ENCODE data around the gene UTP3.
"Not testable (repeated sequence)": the region's sequence is repeated elsewhere in the genome, so short reads cannot be mapped to it uniquely, and the experiment has no call there.

UTP3 gene

DNA sequence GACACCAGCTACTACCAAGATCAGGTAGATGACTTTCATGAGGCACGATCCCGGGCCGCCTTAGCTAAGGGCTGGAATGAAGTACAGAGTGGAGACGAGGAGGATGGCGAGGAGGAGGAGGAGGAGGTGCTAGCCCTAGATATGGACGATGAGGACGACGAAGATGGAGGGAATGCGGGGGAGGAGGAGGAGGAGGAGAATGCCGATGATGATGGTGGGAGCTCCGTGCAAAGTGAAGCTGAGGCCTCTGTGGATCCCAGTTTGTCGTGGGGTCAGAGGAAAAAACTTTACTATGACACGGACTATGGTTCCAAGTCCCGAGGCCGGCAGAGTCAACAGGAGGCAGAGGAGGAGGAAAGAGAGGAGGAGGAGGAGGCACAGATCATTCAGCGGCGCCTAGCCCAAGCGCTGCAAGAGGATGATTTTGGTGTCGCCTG lies 481 bp downstream of the UTP3 start:
- no peak for DNase-seq (ENCODE audit: low read depth)
- TF ChIP-seq, protein P1, sequence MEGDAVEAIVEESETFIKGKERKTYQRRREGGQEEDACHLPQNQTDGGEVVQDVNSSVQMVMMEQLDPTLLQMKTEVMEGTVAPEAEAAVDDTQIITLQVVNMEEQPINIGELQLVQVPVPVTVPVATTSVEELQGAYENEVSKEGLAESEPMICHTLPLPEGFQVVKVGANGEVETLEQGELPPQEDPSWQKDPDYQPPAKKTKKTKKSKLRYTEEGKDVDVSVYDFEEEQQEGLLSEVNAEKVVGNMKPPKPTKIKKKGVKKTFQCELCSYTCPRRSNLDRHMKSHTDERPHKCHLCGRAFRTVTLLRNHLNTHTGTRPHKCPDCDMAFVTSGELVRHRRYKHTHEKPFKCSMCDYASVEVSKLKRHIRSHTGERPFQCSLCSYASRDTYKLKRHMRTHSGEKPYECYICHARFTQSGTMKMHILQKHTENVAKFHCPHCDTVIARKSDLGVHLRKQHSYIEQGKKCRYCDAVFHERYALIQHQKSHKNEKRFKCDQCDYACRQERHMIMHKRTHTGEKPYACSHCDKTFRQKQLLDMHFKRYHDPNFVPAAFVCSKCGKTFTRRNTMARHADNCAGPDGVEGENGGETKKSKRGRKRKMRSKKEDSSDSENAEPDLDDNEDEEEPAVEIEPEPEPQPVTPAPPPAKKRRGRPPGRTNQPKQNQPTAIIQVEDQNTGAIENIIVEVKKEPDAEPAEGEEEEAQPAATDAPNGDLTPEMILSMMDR (conservative IDR thresholded peaks at IDR 0.05; ENCODE audit: low read depth, low read length), result no peak
- peak overlapping the region; percentile 98 for H3K4me3 ChIP-seq (ENCODE audit: low read length)

DNA sequence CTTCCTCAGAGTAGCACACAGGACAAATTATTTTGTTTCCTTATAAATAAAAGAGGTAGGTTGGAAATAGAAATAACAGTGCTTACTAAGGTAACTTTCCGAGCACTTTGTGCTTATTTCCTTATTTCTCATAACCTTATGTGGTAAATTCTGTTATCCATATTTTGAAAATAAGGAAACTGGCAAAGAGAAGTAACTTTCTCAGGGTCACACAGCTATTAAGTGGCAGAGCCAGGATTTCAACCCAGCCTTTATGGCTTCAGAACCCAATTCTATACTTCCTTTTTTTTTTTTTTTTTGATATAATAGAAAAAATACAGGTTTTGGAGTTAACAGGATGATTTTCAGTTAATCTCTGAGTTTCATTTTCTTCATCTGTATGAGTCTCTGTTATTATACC lies 3.3 kb downstream of the UTP3 start:
- no peak for DNase-seq (ENCODE audit: low read depth)
- TF ChIP-seq, protein P1 (conservative IDR thresholded peaks at IDR 0.05; ENCODE audit: low read depth, low read length), result no peak
- H3K4me3 ChIP-seq (ENCODE audit: low read length), result no peak overlapping the region

DNA sequence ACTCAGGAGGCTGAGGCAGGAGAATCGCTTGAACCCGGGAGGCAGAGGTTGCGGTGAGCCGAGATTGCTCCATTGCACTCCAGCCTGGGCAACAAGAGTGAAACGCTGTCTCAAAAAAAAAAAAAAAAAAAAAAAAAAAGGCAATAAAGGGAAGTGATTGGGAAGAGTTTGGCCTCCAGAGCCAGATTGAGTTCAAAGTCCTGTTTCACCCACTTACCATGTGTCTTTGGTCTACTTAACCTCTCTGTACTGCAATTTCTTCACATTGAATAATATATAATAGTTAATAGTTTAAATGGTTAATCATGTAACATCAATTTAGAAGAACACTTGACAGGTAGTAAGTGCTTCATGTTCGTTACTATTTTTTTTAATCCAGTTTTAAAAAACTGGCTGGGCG lies 6.3 kb downstream of the UTP3 start:
- H3K4me3 ChIP-seq (ENCODE audit: low read length); DNase-seq (ENCODE audit: low read depth): not testable (repeated sequence)

DNA sequence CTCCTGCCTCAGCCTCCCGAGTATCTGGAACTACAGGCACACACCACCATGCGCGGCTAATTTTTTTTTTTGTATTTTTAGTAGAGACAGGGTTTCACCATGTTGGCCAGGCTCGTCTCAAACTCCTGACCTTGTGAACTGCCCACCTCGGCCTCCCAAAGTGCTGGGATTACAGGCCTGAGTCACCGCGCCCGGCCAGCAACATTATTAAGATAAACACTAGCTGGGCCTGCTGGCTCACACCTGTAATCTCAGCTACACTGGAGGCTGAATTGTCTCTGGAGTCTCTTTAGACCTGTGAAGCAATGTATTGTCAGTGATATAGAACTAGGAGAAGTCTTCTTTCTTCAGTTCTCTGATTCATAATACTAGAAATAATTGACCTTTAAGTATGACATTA lies 10.1 kb downstream of the UTP3 start:
- DNase-seq (ENCODE audit: low read depth), result not testable (repeated sequence)

DNA sequence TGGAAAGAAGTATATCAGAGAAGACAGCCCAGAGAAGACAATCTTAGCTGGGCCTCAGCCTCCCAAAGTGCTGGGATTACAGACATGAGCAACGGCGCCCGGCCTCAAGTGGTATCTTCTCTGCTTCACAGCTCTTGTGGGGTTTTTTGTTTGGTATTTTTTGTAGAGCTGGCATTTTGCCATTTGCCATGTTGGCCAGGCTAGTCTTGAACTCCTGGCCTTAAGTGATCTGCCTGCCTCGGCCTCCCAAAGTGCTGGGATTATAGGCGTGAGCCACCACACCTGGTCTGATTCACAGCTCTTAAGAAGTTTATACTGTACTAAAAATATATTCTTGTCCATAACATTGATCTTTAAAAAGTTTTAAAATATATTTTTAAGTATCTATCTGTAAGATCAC lies 12.4 kb downstream of the UTP3 start:
- no peak overlapping the region for H3K4me3 ChIP-seq (ENCODE audit: low read length)
- DNase-seq (ENCODE audit: low read depth), result no peak
- TF ChIP-seq, protein P1 (conservative IDR thresholded peaks at IDR 0.05; ENCODE audit: low read depth, low read length), result no peak

More for the DNA sequence above, 10.1 kb downstream of the UTP3 start:
- H3K4me3 ChIP-seq (ENCODE audit: low read length), result not testable (repeated sequence)

DNA sequence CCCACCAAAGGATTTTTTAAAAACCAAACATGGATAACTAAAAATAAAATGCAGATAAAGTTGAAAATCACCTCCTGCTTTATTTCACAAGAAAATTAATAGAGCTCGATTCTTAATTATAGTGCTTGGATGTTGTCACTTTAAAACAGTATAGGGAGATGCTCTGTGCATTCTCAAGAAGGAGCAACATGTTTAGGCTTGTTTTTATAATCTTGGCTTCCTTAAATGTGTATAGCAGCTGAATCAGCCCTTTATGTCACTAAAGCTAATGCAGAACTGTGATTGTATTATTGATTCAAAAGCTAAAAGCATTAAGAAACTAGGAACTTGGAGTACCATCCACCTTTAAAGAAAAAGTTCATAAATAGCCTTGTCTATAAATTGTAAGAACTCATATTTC lies 12.9 kb downstream of the UTP3 start:
- TF ChIP-seq, protein P1 (conservative IDR thresholded peaks at IDR 0.05; ENCODE audit: low read depth, low read length), result no peak

DNA sequence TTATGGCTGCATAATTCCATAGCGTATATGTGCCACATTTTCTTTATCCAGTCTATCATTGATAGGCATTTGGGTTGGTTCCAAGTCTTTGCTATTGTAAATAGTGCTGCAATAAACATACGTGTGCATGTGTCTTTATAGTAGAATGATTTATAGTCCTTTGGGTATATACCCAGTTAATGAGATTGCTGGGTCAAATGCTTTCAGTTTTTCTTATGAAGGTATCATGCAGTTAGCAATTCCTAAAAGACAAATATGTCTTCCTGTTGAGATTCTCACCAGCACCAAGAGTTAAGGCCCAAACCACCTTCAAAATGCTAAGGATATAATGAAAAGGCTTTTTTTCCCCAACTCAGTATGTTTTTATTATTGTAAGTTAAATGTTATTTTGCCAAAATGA lies 14.3 kb downstream of the UTP3 start:
- DNase-seq (ENCODE audit: low read depth); H3K4me3 ChIP-seq (ENCODE audit: low read length): not testable (repeated sequence)

More for the DNA sequence above, 12.9 kb downstream of the UTP3 start:
- H3K4me3 ChIP-seq (ENCODE audit: low read length), result no peak overlapping the region
- DNase-seq (ENCODE audit: low read depth), result no peak

DNA sequence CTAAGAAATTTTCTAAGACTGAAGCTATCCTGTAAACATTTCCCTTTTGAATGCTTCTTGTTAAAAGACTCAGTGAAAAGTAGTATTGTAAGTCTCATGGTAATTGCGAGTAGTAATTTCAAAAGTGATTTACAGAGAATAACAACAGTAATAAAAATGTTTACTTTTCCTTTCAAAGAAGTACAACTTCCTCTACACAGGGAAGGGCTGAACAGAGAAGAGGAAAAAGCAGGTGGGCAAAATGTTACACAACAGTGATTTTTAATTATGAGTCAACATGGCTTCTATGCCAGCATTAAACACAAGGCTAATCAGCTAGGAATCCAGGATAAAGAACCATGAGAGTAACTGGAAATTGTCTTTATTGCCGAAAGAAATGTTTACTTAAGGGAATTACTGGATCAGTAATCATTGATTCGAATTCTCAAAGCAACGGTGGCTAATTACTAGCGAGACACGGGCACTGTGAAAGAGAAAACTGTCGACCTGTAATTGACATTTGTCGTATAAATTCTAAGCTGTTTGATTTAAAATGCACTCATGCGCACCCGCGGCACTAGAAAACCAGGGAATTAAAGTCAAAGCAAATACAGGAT lies 15.4 kb downstream of the UTP3 start:
- H3K4me3 ChIP-seq (ENCODE audit: low read length), result peak overlapping the region; percentile 76
- TF ChIP-seq, protein P1 (conservative IDR thresholded peaks at IDR 0.05; ENCODE audit: low read depth, low read length), result no peak
- DNase-seq (ENCODE audit: low read depth), result peak; percentile 46

Measured in retinal pigment epithelial cell (primary cell).